Measurements from ENCODE around the gene ZBTB8B.

DNA sequence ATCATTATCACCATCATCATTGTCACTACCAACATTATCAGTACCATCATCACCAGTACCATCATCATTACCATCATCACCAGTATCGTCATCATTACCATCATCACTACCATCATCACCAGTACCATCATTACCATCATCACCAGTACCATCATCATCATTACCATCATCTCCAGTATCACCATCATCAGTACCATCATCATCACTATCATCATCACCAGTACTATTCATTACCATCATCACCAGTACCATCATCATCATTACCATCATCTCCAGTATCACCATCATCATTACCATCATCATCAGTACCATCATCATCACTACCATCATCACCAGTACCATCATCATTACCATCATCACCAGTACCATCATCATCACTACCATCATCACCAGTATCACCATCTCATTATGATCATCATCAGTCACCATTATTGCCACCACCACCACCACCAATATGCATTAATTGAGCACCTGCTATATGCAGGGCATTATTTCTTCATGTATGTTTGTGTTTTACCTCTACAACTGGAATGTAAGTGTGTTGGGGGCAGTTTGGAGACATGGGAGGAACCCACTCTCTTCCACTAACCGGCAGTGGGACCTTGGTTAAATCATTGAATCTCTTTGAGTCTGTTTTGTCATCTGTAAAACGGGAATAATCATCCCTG is 7.0 kb downstream of the ZBTB8B start:
- TF ChIP-seq, protein P1, sequence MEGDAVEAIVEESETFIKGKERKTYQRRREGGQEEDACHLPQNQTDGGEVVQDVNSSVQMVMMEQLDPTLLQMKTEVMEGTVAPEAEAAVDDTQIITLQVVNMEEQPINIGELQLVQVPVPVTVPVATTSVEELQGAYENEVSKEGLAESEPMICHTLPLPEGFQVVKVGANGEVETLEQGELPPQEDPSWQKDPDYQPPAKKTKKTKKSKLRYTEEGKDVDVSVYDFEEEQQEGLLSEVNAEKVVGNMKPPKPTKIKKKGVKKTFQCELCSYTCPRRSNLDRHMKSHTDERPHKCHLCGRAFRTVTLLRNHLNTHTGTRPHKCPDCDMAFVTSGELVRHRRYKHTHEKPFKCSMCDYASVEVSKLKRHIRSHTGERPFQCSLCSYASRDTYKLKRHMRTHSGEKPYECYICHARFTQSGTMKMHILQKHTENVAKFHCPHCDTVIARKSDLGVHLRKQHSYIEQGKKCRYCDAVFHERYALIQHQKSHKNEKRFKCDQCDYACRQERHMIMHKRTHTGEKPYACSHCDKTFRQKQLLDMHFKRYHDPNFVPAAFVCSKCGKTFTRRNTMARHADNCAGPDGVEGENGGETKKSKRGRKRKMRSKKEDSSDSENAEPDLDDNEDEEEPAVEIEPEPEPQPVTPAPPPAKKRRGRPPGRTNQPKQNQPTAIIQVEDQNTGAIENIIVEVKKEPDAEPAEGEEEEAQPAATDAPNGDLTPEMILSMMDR (IDR thresholded peaks at IDR 0.05): no peak
- TF ChIP-seq POLR2A (IDR thresholded peaks at IDR 0.05): no peak
